OCI-LY3 (cell line): ENCODE results near the gene AP3S1.

ENCODE experiments used
- EZH2phosphoT487 ChIP-seq: fragments of 200-600 bp; shearing (Covaris generic); IDR thresholded peaks from 2 replicates; pipeline ENCODE4 v1.6.1; 2018; ENCODE audit warnings: antibody characterized with exemption, mixed run types, low read depth
- TF ChIP-seq, protein P1 (sequence below): fragments of 200-600, 300-600 bp; sonication (generic); IDR thresholded peaks from 2 replicates; pipeline ENCODE4 v1.5.1; 2014; ENCODE audit warnings: antibody characterized with exemption, low read length, low read depth

DNA sequence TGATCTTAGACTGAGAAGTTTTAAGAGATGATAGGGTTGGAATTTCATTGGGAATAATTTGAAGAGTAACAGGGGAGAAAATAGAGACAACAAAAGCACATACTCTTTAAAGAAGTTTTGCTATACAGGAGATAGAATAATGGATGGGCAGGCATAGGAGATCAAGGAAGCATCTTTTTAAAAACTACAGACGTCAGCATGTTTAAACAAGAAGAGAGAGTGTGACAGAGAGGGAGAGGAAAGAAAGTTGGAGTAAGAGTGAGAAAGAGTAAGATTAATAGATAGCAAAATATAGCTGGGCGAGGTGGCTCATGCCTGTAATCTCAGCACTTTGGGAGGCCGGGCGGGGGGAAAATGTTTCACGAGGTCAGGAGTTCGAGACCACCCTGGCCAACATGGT, 115.2 kb downstream of the AP3S1 start:
- TF ChIP-seq, protein P1, sequence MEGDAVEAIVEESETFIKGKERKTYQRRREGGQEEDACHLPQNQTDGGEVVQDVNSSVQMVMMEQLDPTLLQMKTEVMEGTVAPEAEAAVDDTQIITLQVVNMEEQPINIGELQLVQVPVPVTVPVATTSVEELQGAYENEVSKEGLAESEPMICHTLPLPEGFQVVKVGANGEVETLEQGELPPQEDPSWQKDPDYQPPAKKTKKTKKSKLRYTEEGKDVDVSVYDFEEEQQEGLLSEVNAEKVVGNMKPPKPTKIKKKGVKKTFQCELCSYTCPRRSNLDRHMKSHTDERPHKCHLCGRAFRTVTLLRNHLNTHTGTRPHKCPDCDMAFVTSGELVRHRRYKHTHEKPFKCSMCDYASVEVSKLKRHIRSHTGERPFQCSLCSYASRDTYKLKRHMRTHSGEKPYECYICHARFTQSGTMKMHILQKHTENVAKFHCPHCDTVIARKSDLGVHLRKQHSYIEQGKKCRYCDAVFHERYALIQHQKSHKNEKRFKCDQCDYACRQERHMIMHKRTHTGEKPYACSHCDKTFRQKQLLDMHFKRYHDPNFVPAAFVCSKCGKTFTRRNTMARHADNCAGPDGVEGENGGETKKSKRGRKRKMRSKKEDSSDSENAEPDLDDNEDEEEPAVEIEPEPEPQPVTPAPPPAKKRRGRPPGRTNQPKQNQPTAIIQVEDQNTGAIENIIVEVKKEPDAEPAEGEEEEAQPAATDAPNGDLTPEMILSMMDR = no peak
- no peak for TF ChIP-seq EZH2phosphoT487
